IMR-90 (cell line): ENCODE measurements around the gene CAVIN1. TPM values are rescaled to one million over a fixed set of nuclear protein-coding genes. Genes with fewer than 3 reads are reported as not detected.
A peak's percentile ranks its signal among the peaks of the same experiment; 100 is the strongest.

Source experiments
- ATAC-seq: fragments of 200-7000 bp; cut with Tn5 transposase; 2 replicates; pipeline ENCODE4 v1.9.1; 2020; ENCODE audit warnings: low read depth, mild to moderate bottlenecking, moderate library complexity
- BruUV-seq: library from RNA; stranded (reverse); fragments of 400-500 nt; replicated peaks from 2 replicates; lab custom pipeline; 2021; lab: Mats Ljungman, UMichigan
- CTCF ChIA-PET: fragments of 300-600 bp; formaldehyde crosslinking; extraction: SDS; loops from one replicate; lab custom pipeline; 2021; ENCODE audit warnings: antibody characterized with exemption; lab: Yijun Ruan, JAX
- POLR2A ChIA-PET: fragments of 300-600 bp; sonication (Branson Sonifier 250); formaldehyde crosslinking; loops from one replicate; lab custom pipeline; 2022; ENCODE audit warnings: antibody characterized with exemption; ENCODE audit not compliant: unreplicated experiment; lab: Charles Lee
- DNase-seq: peaks from one replicate; pipeline ENCODE4 v3.0.0; 2013
- H2AFZ ChIP-seq: replicated peaks from 2 replicates; pipeline ENCODE3; 2013; ENCODE audit warnings: low read length, mild to moderate bottlenecking; ENCODE audit not compliant: poor library complexity
- H2AK5ac ChIP-seq: 2 replicates; pipeline ENCODE4 v1.6.1; 2013; ENCODE audit warnings: low read depth, low read length, inconsistent platforms
- H2AK9ac ChIP-seq: replicated peaks from 2 replicates; pipeline ENCODE3; 2013; ENCODE audit warnings: mild to moderate bottlenecking, low read depth, low read length, moderate library complexity; ENCODE audit not compliant: poor library complexity
- H2BK120ac ChIP-seq: 2 replicates; pipeline ENCODE4 v1.6.1; 2013; ENCODE audit warnings: low read depth, low read length, inconsistent platforms
- H2BK15ac ChIP-seq: 3 replicates; pipeline ENCODE4 v1.6.1; 2013; ENCODE audit warnings: low read depth, low read length, inconsistent platforms
- H2BK20ac ChIP-seq: 2 replicates; pipeline ENCODE4 v1.6.1; 2013; ENCODE audit warnings: low read depth, mild to moderate bottlenecking, inconsistent platforms, low read length, moderate library complexity
- H2BK5ac ChIP-seq: 2 replicates; pipeline ENCODE4 v1.6.1; 2013; ENCODE audit warnings: mild to moderate bottlenecking, low read depth, low read length, inconsistent platforms; ENCODE audit not compliant: poor library complexity, severe bottlenecking
- H3K14ac ChIP-seq: replicated peaks from 2 replicates; pipeline ENCODE4 v1.6.1; 2013; ENCODE audit warnings: low read depth, low read length, inconsistent platforms
- H3K18ac ChIP-seq: 2 replicates; pipeline ENCODE4 v1.6.1; 2013; ENCODE audit warnings: low read depth, low read length, control low read depth
- H3K23ac ChIP-seq: 2 replicates; pipeline ENCODE4 v1.6.1; 2013; ENCODE audit warnings: low read depth, low read length, inconsistent platforms
- H3K27ac ChIP-seq: 2 replicates; pipeline ENCODE4 v1.5.1; 2013; ENCODE audit warnings: mild to moderate bottlenecking, control low read depth, low read length; ENCODE audit not compliant: insufficient read depth
- H3K27me3 ChIP-seq: 2 replicates; pipeline ENCODE4 v1.6.1; 2013; ENCODE audit warnings: low read length; ENCODE audit not compliant: control insufficient read depth, insufficient read depth
- H3K36me3 ChIP-seq: 2 replicates; pipeline ENCODE4 v1.6.1; 2013; ENCODE audit warnings: low read length, mixed read lengths; ENCODE audit not compliant: control insufficient read depth, insufficient read depth
- H3K4ac ChIP-seq: 2 replicates; pipeline ENCODE4 v1.6.1; 2013; ENCODE audit warnings: low read depth, low read length, inconsistent platforms
- H3K4me1 ChIP-seq: 2 replicates; pipeline ENCODE4 v1.6.1; 2013; ENCODE audit warnings: low read length, mixed read lengths; ENCODE audit not compliant: control insufficient read depth, insufficient read depth
- H3K4me2 ChIP-seq: 2 replicates; pipeline ENCODE4 v1.6.1; 2013; ENCODE audit warnings: low read depth, mild to moderate bottlenecking, control low read depth, low read length, moderate library complexity
- H3K4me3 ChIP-seq: 2 replicates; pipeline ENCODE4 v1.5.1; 2013; ENCODE audit warnings: low read depth, mild to moderate bottlenecking, control low read depth, low read length, moderate library complexity; ENCODE audit not compliant: insufficient read depth
- H3K56ac ChIP-seq: 2 replicates; pipeline ENCODE4 v1.6.1; 2013; ENCODE audit warnings: low read length, inconsistent platforms; ENCODE audit not compliant: insufficient read depth; ENCODE audit errors: extremely low read depth
- H3K79me1 ChIP-seq, 2 experiments: 2 replicates each; pipeline ENCODE4 v1.6.1; 2013; ENCODE audit warnings: low read length in 2 of 2, inconsistent platforms in 1 of 2, low read depth in 1 of 2
- H3K9ac ChIP-seq: 2 replicates; pipeline ENCODE4 v1.6.1; 2013; ENCODE audit warnings: low read depth, low read length, control low read depth
- H3K9me1 ChIP-seq: 2 replicates; pipeline ENCODE4 v1.6.1; 2013; ENCODE audit warnings: low read length, inconsistent platforms; ENCODE audit not compliant: insufficient read depth
- H3K9me3 ChIP-seq: 2 replicates; pipeline ENCODE4 v1.6.1; 2013; ENCODE audit warnings: low read length; ENCODE audit not compliant: control insufficient read depth, insufficient read depth
- H4K20me1 ChIP-seq: 2 replicates; pipeline ENCODE4 v1.6.1; 2013; ENCODE audit warnings: low read length, inconsistent platforms; ENCODE audit not compliant: insufficient read depth
- H4K5ac ChIP-seq: 2 replicates; pipeline ENCODE4 v1.6.1; 2013; ENCODE audit warnings: mild to moderate bottlenecking, low read depth, low read length, control low read depth
- H4K8ac ChIP-seq, 2 experiments: 2 replicates each; pipeline ENCODE4 v1.6.1; 2013; ENCODE audit warnings: low read depth in 2 of 2, low read length in 2 of 2, control low read depth in 1 of 2, inconsistent platforms in 1 of 2
- H4K91ac ChIP-seq: 2 replicates; pipeline ENCODE4 v1.6.1; 2013; ENCODE audit warnings: low read depth, low read length, inconsistent platforms; ENCODE audit not compliant: insufficient read depth
- CHD1 ChIP-seq: IDR thresholded peaks from 2 replicates; pipeline ENCODE4 v1.6.1; 2012; ENCODE audit warnings: low read depth, low read length, improper control_type of control experiment
- MAFK ChIP-seq: IDR thresholded peaks from 2 replicates; pipeline ENCODE4 v1.6.1; 2012; ENCODE audit warnings: low read depth, low read length, improper control_type of control experiment
- MAZ ChIP-seq: IDR thresholded peaks from 2 replicates; pipeline ENCODE4 v1.6.1; 2012; ENCODE audit warnings: low read depth, mild to moderate bottlenecking, low read length, improper control_type of control experiment, moderate library complexity, borderline replicate concordance
- MXI1 ChIP-seq: IDR thresholded peaks from 2 replicates; pipeline ENCODE4 v1.6.1; 2012; ENCODE audit warnings: low read depth, mild to moderate bottlenecking, low read length, moderate library complexity, borderline replicate concordance
- WGBS, 2 experiments: methylation state at CpG; one replicate each; pipeline versions ENCODE4 v1.1.5 to v1.1.7; 2013; ENCODE audit warnings: missing lambda C conversion rate in 2 of 2; ENCODE audit not compliant: insufficient read length in 1 of 2; ENCODE audit errors: extremely low coverage in 2 of 2; 5-methylcytosine and 5-hydroxymethylcytosine counted together
- dilution Hi-C: fragments of 300-500 bp; cut with HindIII; formaldehyde crosslinking; loops from one replicate; pipeline ENCODE4 v1.14.3; 2018; ENCODE audit warnings: low sequenced_read_pairs; ENCODE audit not compliant: unreplicated experiment
- in situ Hi-C: fragments of 300-500 bp; cut with MboI; formaldehyde crosslinking; loops from 3 replicates; pipeline ENCODE4 v1.14.3; 2019; ENCODE audit warnings: low sequenced_read_pairs, inconsistent platforms, mixed read lengths
- intact Hi-C: fragments of 100-400 bp; cut with micrococcal nuclease; formaldehyde crosslinking; loops from 2 replicates; pipeline ENCODE4 v1.10.0; 2022
- polyA plus RNA-seq, 3 experiments: library from polyadenylated mRNA; depleted of rRNA; stranded (reverse); fragments of >200 nt; gene quantifications; 2 replicates each; pipeline ENCODE4 v1.2.3, GENCODE V29; 2012; ENCODE audit warnings: low replicate concordance in 1 of 3
- total RNA-seq: library from RNA; depleted of rRNA; stranded (reverse); fragments of >200 nt; gene quantifications from 2 replicates; pipeline ENCODE4 v1.2.3, GENCODE V29; 2012

The CAVIN1 gene
- total and polyA plus RNA-seq, 2 of the 4 experiments (the other 2 are of a cell fraction): 491 to 556 TPM

DNA sequence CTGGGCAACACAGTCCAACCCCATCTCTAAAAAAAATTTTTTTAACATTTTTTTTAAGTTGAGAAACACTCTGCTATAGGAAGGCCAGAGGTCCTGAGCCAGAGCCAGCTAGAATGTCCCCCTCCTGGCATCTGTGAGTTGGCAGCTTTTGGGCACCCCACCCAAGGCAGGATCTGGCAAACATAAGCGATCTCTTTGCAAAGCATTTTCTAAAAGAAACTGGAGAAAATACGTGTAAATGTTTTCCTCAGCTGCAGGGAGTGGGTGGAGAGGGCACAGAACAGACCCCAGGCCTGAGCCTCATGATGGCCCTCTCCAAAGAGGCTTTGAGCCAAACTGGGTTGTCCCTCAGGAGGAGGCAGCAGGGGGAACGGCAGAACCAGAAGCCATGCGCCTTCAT, 11.7 kb downstream of the CAVIN1 start:
- H3K9ac ChIP-seq: peak overlapping the region; percentile 28; the same call in 1 of the 2 replicates
- H3K27me3 ChIP-seq: no peaks in the 10 kb centered on the region
- no peak overlapping the region for H4K8ac ChIP-seq
- H2BK5ac ChIP-seq: peak overlapping the region; percentile 5
- BruUV-seq: no TSS peak
- no peak overlapping the region for H2BK15ac ChIP-seq
- no peak for ATAC-seq
- H3K4ac ChIP-seq: no peak overlapping the region
- H3K18ac ChIP-seq: no peak overlapping the region
- no peak overlapping the region for H3K4me3 ChIP-seq
- POLR2A ChIA-PET: no interaction called here
- peaks cover 0 to 54% of the 10 kb centered on the region in 2 experiments; a peak in 2 of 4 replicates for H3K79me1 ChIP-seq
- in situ Hi-C loops: no loop called here
- H3K36me3 ChIP-seq: peaks cover 16% of the 10 kb centered on the region
- peaks cover 100% of the 10 kb centered on the region for H4K20me1 ChIP-seq
- no peak overlapping the region for H2AFZ ChIP-seq
- no peak overlapping the region; the same call in 1 of the 2 replicates for H2AK5ac ChIP-seq
- no peak overlapping the region for H3K23ac ChIP-seq
- H3K4me2 ChIP-seq: no peak overlapping the region; the same call in 1 of the 2 replicates
- H4K91ac ChIP-seq: no peak overlapping the region
- H3K9me3 ChIP-seq: no peaks in the 10 kb centered on the region
- TF ChIP-seq MAFK (no peak), MAZ (no peak), MXI1 (no peak), CHD1 (no peak)
- peak overlapping the region; percentile 64; the same call in 1 of the 2 replicates for H3K27ac ChIP-seq
- H2BK120ac ChIP-seq: no peak overlapping the region
- H2AK9ac ChIP-seq: no peak overlapping the region
- WGBS, 2 experiments: no CpG with 5 or more reads among the region's 4 CpGs
- dilution Hi-C loops: no loop called here
- CTCF ChIA-PET: interaction anchor here (1.2 kb wide), 1 partner anchor 106 kb away, joined by 4 read pairs; no protein-coding TSS in a partner anchor
- H4K5ac ChIP-seq: no peak overlapping the region; the same call in 1 of the 2 replicates
- H3K4me1 ChIP-seq: peaks cover 46% of the 10 kb centered on the region
- no peak overlapping the region for H3K14ac ChIP-seq
- DNase-seq: no peak
- H3K56ac ChIP-seq: no peak overlapping the region
- intact Hi-C loops: no loop called here
- no peak overlapping the region for H2BK20ac ChIP-seq
- peaks cover 42% of the 10 kb centered on the region for H3K9me1 ChIP-seq
